Type B pancreatic cell (in vitro differentiated cells): ENCODE measurements around the gene IER5. TPM values are rescaled to one million over a fixed set of nuclear protein-coding genes. Genes with fewer than 3 reads are reported as not detected.

ENCODE experiments used
- DNase-seq: peaks from one replicate; pipeline ENCODE4 v3.0.0; 2021; ENCODE audit warnings: mixed read lengths; ENCODE audit not compliant: unreplicated experiment; ENCODE audit errors: extremely low spot score
- H3K27ac Mint-ChIP-seq: 2 replicates; pipeline ENCODE4 v1.8.0; 2021; ENCODE audit warnings: mild to moderate bottlenecking, mixed read lengths
- H3K27me3 Mint-ChIP-seq: 2 replicates; pipeline ENCODE4 v1.8.0; 2021; ENCODE audit warnings: mixed read lengths
- H3K36me3 Mint-ChIP-seq: 2 replicates; pipeline ENCODE4 v1.8.0; 2021; ENCODE audit warnings: mixed read lengths
- H3K4me1 Mint-ChIP-seq: one replicate; pipeline ENCODE4 v1.8.0; 2021; ENCODE audit warnings: mixed read lengths; ENCODE audit not compliant: unreplicated experiment
- H3K4me3 Mint-ChIP-seq: 2 replicates; pipeline ENCODE4 v1.8.0; 2021; ENCODE audit warnings: mild to moderate bottlenecking, mixed read lengths
- H3K9me3 Mint-ChIP-seq: 2 replicates; pipeline ENCODE4 v1.8.0; 2021; ENCODE audit warnings: mixed read lengths
- CTCF ChIP-seq: fragments of 200-600 bp; sonication (generic); conservative IDR thresholded peaks from 2 replicates; pipeline ENCODE4 v1.5.0; 2021; ENCODE audit warnings: antibody characterized with exemption, mild to moderate bottlenecking
- total RNA-seq: library from RNA; stranded (reverse); gene quantifications from 2 replicates; pipeline ENCODE4 v1.2.1, GENCODE V29; 2021; ENCODE audit warnings: low replicate concordance

IER5 gene
- total RNA-seq, 1 donor from 2014 or later, result 16.6 TPM

- peaks cover 20% of the 10 kb centered on the region for H3K4me1 Mint-ChIP-seq
- no peak overlapping the region for H3K27ac Mint-ChIP-seq
- no peak for DNase-seq
- H3K36me3 Mint-ChIP-seq, result peaks cover 9% of the 10 kb centered on the region
- no peak overlapping the region for H3K4me3 Mint-ChIP-seq
- no peak for TF ChIP-seq CTCF
- no peaks in the 10 kb centered on the region for H3K9me3 Mint-ChIP-seq
- peaks cover 17% of the 10 kb centered on the region for H3K27me3 Mint-ChIP-seq
These were observed 2.4 kb upstream of the IER5 start for GRCh38 chr1:181086091-181086490.

- H3K27me3 Mint-ChIP-seq, result peaks cover 17% of the 10 kb centered on the region
- H3K4me3 Mint-ChIP-seq, result peak overlapping the region; percentile 99
- H3K36me3 Mint-ChIP-seq, result peaks cover 9% of the 10 kb centered on the region
- DNase-seq, result no peak
- no peak overlapping the region for H3K27ac Mint-ChIP-seq
- no peaks in the 10 kb centered on the region for H3K9me3 Mint-ChIP-seq
- no peak for TF ChIP-seq CTCF
- H3K4me1 Mint-ChIP-seq, result peaks cover 18% of the 10 kb centered on the region
These were observed 1.6 kb upstream of the IER5 start for GRCh38 chr1:181086926-181087325.

GRCh38 chr1:181087400-181087901 is 1.0 kb upstream of the IER5 start:
- Mint-ChIP-seq H3K9me3 (no peaks in the 10 kb centered on the region), H3K27me3 (peaks cover 17% of the 10 kb centered on the region), H3K36me3 (peaks cover 9% of the 10 kb centered on the region), H3K4me1 (peaks cover 21% of the 10 kb centered on the region), H3K4me3 (peak overlapping the region; percentile 99), H3K27ac (no peak overlapping the region)
- TF ChIP-seq CTCF, result no peak
- DNase-seq, result no peak

GRCh38 chr1:181089017-181089675 is 646 bp downstream of the IER5 start:
- DNase-seq, result no peak
- H3K4me1 Mint-ChIP-seq, result peaks cover 27% of the 10 kb centered on the region
- no peak for TF ChIP-seq CTCF
- peak overlapping the region; percentile 99 for H3K4me3 Mint-ChIP-seq
- peaks cover 13% of the 10 kb centered on the region for H3K36me3 Mint-ChIP-seq
- no peaks in the 10 kb centered on the region for H3K9me3 Mint-ChIP-seq
- H3K27ac Mint-ChIP-seq, result peak overlapping the region; percentile 98
- peaks cover 17% of the 10 kb centered on the region for H3K27me3 Mint-ChIP-seq

GRCh38 chr1:181089676-181090544 is 1.4 kb downstream of the IER5 start:
- H3K9me3 Mint-ChIP-seq, result no peaks in the 10 kb centered on the region
- TF ChIP-seq CTCF, result no peak
- peaks cover 13% of the 10 kb centered on the region for H3K36me3 Mint-ChIP-seq
- no peak for DNase-seq
- peak overlapping the region; percentile 98 for H3K27ac Mint-ChIP-seq
- H3K4me3 Mint-ChIP-seq, result peak overlapping the region; percentile 99
- peaks cover 34% of the 10 kb centered on the region for H3K4me1 Mint-ChIP-seq
- peaks cover 17% of the 10 kb centered on the region for H3K27me3 Mint-ChIP-seq
